Ascending aorta (tissue), 2 donors: Measurements from ENCODE around the gene PRKAG1. TPM values are rescaled to one million over a fixed set of nuclear protein-coding genes. Genes with fewer than 3 reads are reported as not detected.

Experiments used
- DNase-seq, 2 donors: peaks; one replicate each; pipeline ENCODE4 v3.0.0-alpha.2; 2019; ENCODE audit warnings: low spot score in 2 of 2
- H3K27ac ChIP-seq, 2 donors: fragments of 200-600 bp; sonication (generic); one replicate each; pipeline ENCODE4 v1.5.1; 2016 to 2017; ENCODE audit warnings: mild to moderate bottlenecking in 1 of 2
- H3K27me3 ChIP-seq: fragments of 200-600 bp; sonication (generic); one replicate; pipeline ENCODE4 v1.5.1; 2017
- H3K36me3 ChIP-seq, 2 donors: fragments of 200-600 bp; sonication (generic); one replicate each; pipeline ENCODE4 v1.5.1; 2016
- H3K4me1 ChIP-seq, 2 donors: fragments of 200-600 bp; sonication (generic); one replicate each; pipeline ENCODE4 v1.5.1; 2016 to 2017; ENCODE audit warnings: mild to moderate bottlenecking in 1 of 2
- H3K4me3 ChIP-seq, 2 donors: fragments of 200-600 bp; sonication (generic); one replicate each; pipeline ENCODE4 v1.5.1; 2016 to 2017; ENCODE audit warnings: mild to moderate bottlenecking in 1 of 2
- H3K9me3 ChIP-seq, 2 donors: fragments of 200-600 bp; sonication (generic); one replicate each; pipeline ENCODE4 v1.5.1; 2016
- CTCF ChIP-seq, 3 experiments: fragments of 200-600 bp in 2 of 3; fragments of 450-650 bp in 1 of 3; sonication (generic) in 2 of 3; IDR thresholded peaks; one replicate each; pipeline ENCODE4 v1.5.1; 2016 to 2019; ENCODE audit warnings: antibody characterized with exemption in 3 of 3, mild to moderate bottlenecking in 1 of 3, moderate library complexity in 1 of 3
- intact Hi-C: fragments of 100-400 bp; cut with DNase I; formaldehyde crosslinking; loops from one replicate; pipeline ENCODE4 v1.15.1; 2023
- total RNA-seq: library from RNA; depleted of rRNA; stranded (reverse); fragments of >200 nt; gene quantifications from one replicate; pipeline ENCODE4 v1.1.0, GENCODE V29; 2016

Gene PRKAG1
- total RNA-seq, 1 donor from 2014 or later = 32.8 TPM

- peaks cover 97 to 100% of the 10 kb centered on the region in 2 donors for H3K36me3 ChIP-seq
- H3K4me1 ChIP-seq = no peaks in the 10 kb centered on the region
- no peak overlapping the region for H3K4me3 ChIP-seq
- no peaks in the 10 kb centered on the region for H3K9me3 ChIP-seq
- intact Hi-C loops = no loop called here
- no peaks in the 10 kb centered on the region for H3K27me3 ChIP-seq
- H3K27ac ChIP-seq = no peak overlapping the region
- no peak for DNase-seq
- no peak for TF ChIP-seq CTCF (IDR thresholded peaks at IDR 0.05)
Observed at GRCh38 chr12:49046129-49046895, 27.7 kb upstream of the PRKAG1 start.

- H3K27me3 ChIP-seq = no peaks in the 10 kb centered on the region
- H3K27ac ChIP-seq = no peak overlapping the region
- H3K36me3 ChIP-seq = peaks cover 97 to 100% of the 10 kb centered on the region in 2 donors
- TF ChIP-seq CTCF (IDR thresholded peaks at IDR 0.05) = no peak
- H3K4me1 ChIP-seq = no peaks in the 10 kb centered on the region
- H3K9me3 ChIP-seq = no peaks in the 10 kb centered on the region
- no peak overlapping the region for H3K4me3 ChIP-seq
- DNase-seq = no peak
- intact Hi-C loops = no loop called here
Observed at GRCh38 chr12:49044660-49045059, 26.1 kb upstream of the PRKAG1 start.

DNA sequence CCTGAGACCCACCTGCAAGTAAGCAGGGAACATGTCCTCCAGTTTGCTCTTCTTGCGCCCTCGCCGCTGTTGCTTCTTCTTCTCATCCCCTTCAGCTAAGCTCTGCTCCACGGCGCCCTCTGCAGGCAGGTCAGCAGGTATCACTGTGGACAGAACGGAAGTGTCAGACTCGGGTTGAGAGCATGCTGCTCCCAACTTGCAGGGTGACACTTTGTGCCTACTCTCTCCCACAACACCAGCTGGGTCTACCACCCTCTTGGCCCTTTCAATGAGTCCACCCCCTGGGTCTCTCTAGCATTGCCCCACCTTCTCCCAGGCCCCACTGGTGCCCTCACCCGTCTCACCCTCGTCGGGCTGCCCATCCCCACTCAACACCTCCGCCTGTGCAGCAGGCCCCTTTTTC lies 25.3 kb upstream of the PRKAG1 start:
- Histone ChIP-seq H3K4me1 (no peaks in the 10 kb centered on the region), H3K9me3 (no peaks in the 10 kb centered on the region), H3K4me3 (no peak overlapping the region), H3K27me3 (no peaks in the 10 kb centered on the region), H3K36me3 (peaks cover 99 to 100% of the 10 kb centered on the region in 2 donors), H3K27ac (no peak overlapping the region)
- intact Hi-C loops = no loop called here
- TF ChIP-seq CTCF (IDR thresholded peaks at IDR 0.05) = peak; percentile 20 to 61 (median 48)
- DNase-seq = no peak

DNA sequence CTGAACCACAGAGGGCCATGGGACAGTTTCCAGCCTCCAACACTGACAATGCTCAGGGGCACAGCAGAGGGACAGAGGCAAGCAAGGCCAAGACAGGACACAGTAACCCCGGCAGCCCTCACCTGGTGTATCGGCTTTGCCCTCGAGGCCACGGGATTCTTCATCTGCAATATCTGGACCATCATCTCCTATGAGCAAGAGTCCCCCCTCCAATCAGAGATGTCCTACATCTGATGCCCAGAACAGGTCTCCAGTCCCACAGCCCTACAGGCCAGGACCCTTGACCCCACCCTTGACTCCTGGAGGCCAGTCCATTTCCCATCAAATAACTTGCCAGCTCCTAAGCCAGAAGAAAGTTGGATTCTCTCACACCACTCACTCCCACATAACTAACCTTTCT lies 24.7 kb upstream of the PRKAG1 start:
- peaks cover 99 to 100% of the 10 kb centered on the region in 2 donors for H3K36me3 ChIP-seq
- intact Hi-C loops = no loop called here
- no peak overlapping the region for H3K4me3 ChIP-seq
- no peaks in the 10 kb centered on the region for H3K9me3 ChIP-seq
- TF ChIP-seq CTCF (IDR thresholded peaks at IDR 0.05) = no peak
- H3K27me3 ChIP-seq = no peaks in the 10 kb centered on the region
- H3K27ac ChIP-seq = no peak overlapping the region
- DNase-seq = no peak
- no peaks in the 10 kb centered on the region for H3K4me1 ChIP-seq

DNA sequence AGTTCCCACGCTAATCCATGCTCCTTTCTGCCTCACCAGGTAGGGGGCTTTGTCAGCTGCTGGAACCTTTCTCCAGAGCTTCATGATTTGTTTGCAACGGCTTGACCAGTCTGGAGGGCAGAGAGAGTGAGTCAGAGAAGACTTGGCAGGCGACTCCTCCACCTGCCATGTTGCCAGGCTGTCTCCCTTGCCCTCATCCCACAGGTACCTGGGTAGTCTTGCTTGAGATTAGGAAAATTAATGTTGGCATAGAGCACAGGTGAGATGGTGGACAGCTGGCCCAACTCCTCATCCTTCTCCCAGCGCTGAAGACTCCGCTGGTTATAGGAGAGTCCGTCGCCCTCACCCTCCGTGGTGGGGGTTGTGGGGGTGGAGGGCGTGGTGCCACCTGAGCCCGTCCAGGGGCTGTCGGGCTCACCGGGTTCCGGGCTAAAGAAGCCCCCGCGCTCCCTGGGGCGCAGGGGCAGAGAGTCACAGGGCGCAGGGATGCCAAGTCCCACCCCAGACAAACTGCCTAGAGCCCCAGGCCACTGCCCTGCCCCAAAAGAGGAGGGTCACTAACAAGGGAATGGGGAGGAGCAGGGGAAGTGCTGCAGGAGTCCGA lies 23.4 kb upstream of the PRKAG1 start:
- no peaks in the 10 kb centered on the region for H3K27me3 ChIP-seq
- no peaks in the 10 kb centered on the region for H3K4me1 ChIP-seq
- H3K9me3 ChIP-seq = no peaks in the 10 kb centered on the region
- peaks cover 99 to 100% of the 10 kb centered on the region in 2 donors for H3K36me3 ChIP-seq
- no peak for DNase-seq
- no peak for TF ChIP-seq CTCF (IDR thresholded peaks at IDR 0.05)
- no peak overlapping the region for H3K4me3 ChIP-seq
- no peak overlapping the region for H3K27ac ChIP-seq
- intact Hi-C loops = no loop called here
